Panc1 (cell line): ENCODE data around the gene TEKT3. TPM values are rescaled to one million over a fixed set of nuclear protein-coding genes. Genes with fewer than 3 reads are reported as not detected.

Source experiments
- ATAC-seq: fragments of 200-7000 bp; cut with Tn5 transposase; 2 replicates; pipeline ENCODE4 v1.9.1; 2020; ENCODE audit warnings: mild to moderate bottlenecking, moderate library complexity
- BruUV-seq: library from RNA; stranded (reverse); fragments of 400-500 nt; replicated peaks from 2 replicates; lab custom pipeline; 2021; lab: Mats Ljungman, UMichigan
- CTCF ChIA-PET: fragments of 300-600 bp; sonication (Branson Sonifier 250); formaldehyde crosslinking; loops from one replicate; lab custom pipeline; 2022; ENCODE audit warnings: antibody characterized with exemption; lab: Charles Lee
- POLR2A ChIA-PET: fragments of 300-600 bp; sonication (Branson Sonifier 250); formaldehyde crosslinking; loops from one replicate; lab custom pipeline; 2022; ENCODE audit warnings: antibody characterized with exemption; lab: Charles Lee
- DNase-seq: peaks from one replicate; pipeline ENCODE4 v3.0.0-alpha.2; 2010; ENCODE audit warnings: low read depth, low spot score
- H3K27ac ChIP-seq: 2 replicates; pipeline ENCODE4 v1.5.1; 2011; ENCODE audit warnings: mild to moderate bottlenecking, low read length, inconsistent platforms
- H3K27me3 ChIP-seq: fragments of 200-500 bp; sonication (Bioruptor generic); 2 replicates; pipeline ENCODE4 v1.6.0; 2014; ENCODE audit warnings: low read length, inconsistent platforms; ENCODE audit not compliant: control insufficient read depth, insufficient read depth
- H3K36me3 ChIP-seq: fragments of 200-500 bp; sonication (Bioruptor generic); 2 replicates; pipeline ENCODE4 v1.5.1; 2014; ENCODE audit warnings: inconsistent platforms, mild to moderate bottlenecking, low read length, moderate library complexity; ENCODE audit not compliant: control insufficient read depth, insufficient read depth
- H3K4me1 ChIP-seq: 2 replicates; pipeline ENCODE4 v1.5.1; 2011; ENCODE audit warnings: inconsistent platforms, mild to moderate bottlenecking, low read length, moderate library complexity; ENCODE audit not compliant: control insufficient read depth, insufficient read depth
- H3K4me3 ChIP-seq, 2 experiments: 2 replicates each; pipeline ENCODE4 v1.5.1; 2011 to 2012; ENCODE audit warnings: low read depth in 2 of 2, low read length in 2 of 2, mild to moderate bottlenecking in 2 of 2, inconsistent platforms in 1 of 2, moderate library complexity in 1 of 2
- H3K9me3 ChIP-seq: fragments of 200-500 bp; sonication (Bioruptor generic); 2 replicates; pipeline ENCODE4 v1.5.1; 2014; ENCODE audit warnings: low read depth, mild to moderate bottlenecking, inconsistent platforms, low read length, moderate library complexity; ENCODE audit not compliant: control insufficient read depth, insufficient read depth
- CTCF ChIP-seq: fragments of 450-650 bp; IDR thresholded peaks from 2 replicates; pipeline ENCODE4 v1.5.1; 2017; ENCODE audit warnings: mild to moderate bottlenecking
- POLR2AphosphoS5 ChIP-seq: IDR thresholded peaks from 2 replicates; pipeline ENCODE4 v1.6.1; 2012; ENCODE audit warnings: mild to moderate bottlenecking, low read depth, low read length, moderate library complexity
- REST ChIP-seq, 2 experiments: IDR thresholded peaks; 2 replicates each; pipeline ENCODE4 v1.6.1; 2011 to 2012; ENCODE audit warnings: low read depth in 2 of 2, control low read depth in 1 of 2, low read length in 1 of 2, mild to moderate bottlenecking in 1 of 2, moderate library complexity in 1 of 2; ENCODE audit not compliant: insufficient read depth in 1 of 2
- SIN3A ChIP-seq: IDR thresholded peaks from 2 replicates; pipeline ENCODE4 v1.6.1; 2012; ENCODE audit warnings: low read depth, mild to moderate bottlenecking, low read length, moderate library complexity, borderline replicate concordance; ENCODE audit not compliant: insufficient read depth
- TCF7L2 ChIP-seq: IDR thresholded peaks from 2 replicates; pipeline ENCODE4 v1.6.1; 2011; ENCODE audit warnings: mild to moderate bottlenecking, low read depth, low read length, inconsistent platforms
- in situ Hi-C: cut with HindIII; loops from 2 replicates; pipeline ENCODE4 v1.10.0; 2016; ENCODE audit warnings: low sequenced_read_pairs, low pct_unique_long_range_greater_than_20kb
- intact Hi-C: fragments of 100-400 bp; cut with micrococcal nuclease; formaldehyde crosslinking; loops from one replicate; pipeline ENCODE4 v1.10.0; 2022; ENCODE audit not compliant: unreplicated experiment
- total RNA-seq: library from RNA; stranded (reverse); gene quantifications from one replicate; pipeline ENCODE4 v1.2.1, GENCODE V29; 2021; ENCODE audit not compliant: unreplicated experiment

TEKT3 gene
- total RNA-seq, 1 experiment from 2014 or later = not detected

- ChIA-PET POLR2A (no interaction called here), CTCF (no interaction called here)
- no TSS peak for BruUV-seq
- ATAC-seq = no peak
- intact Hi-C loops = no loop called here
- no peaks in the 10 kb centered on the region for H3K36me3 ChIP-seq
- no peaks in the 10 kb centered on the region for H3K27me3 ChIP-seq
- no peaks in the 10 kb centered on the region for H3K4me1 ChIP-seq
- H3K9me3 ChIP-seq = no peaks in the 10 kb centered on the region
- no peak overlapping the region for H3K4me3 ChIP-seq
- TF ChIP-seq CTCF (no peak), TCF7L2 (no peak), POLR2AphosphoS5 (no peak), SIN3A (no peak), REST (IDR thresholded peaks at IDR 0.05; ENCODE audit: insufficient read depth in 1 of 2, low read depth in 2 of 2, low read length in 1 of 2) (no peak)
- DNase-seq = no peak
- H3K27ac ChIP-seq = no peak overlapping the region
- in situ Hi-C loops = no loop called here
Measured at GRCh38 chr17:15293558-15293957, 47.8 kb downstream of the TEKT3 start.

- TF ChIP-seq POLR2AphosphoS5 (no peak), REST (IDR thresholded peaks at IDR 0.05; ENCODE audit: insufficient read depth in 1 of 2, low read depth in 2 of 2, low read length in 1 of 2) (no peak), CTCF (no peak)
- ChIA-PET POLR2A (no interaction called here), CTCF (no interaction called here)
- BruUV-seq = no TSS peak
- Histone ChIP-seq H3K27me3 (no peaks in the 10 kb centered on the region), H3K4me3 (no peak overlapping the region), H3K4me1 (no peaks in the 10 kb centered on the region), H3K27ac (no peak overlapping the region), H3K9me3 (no peaks in the 10 kb centered on the region), H3K36me3 (no peaks in the 10 kb centered on the region)
- intact Hi-C loops = no loop called here
- no peak for DNase-seq
- ATAC-seq = no peak
- in situ Hi-C loops = no loop called here
Measured at GRCh38 chr17:15291674-15292361, 49.6 kb downstream of the TEKT3 start.
